Fibroblast of skin of right biceps (primary cell): ENCODE data around the gene PCGF5.
"Not testable (repeated sequence)": the region's sequence is repeated elsewhere in the genome, so short reads cannot be mapped to it uniquely, and the experiment has no call there.

ENCODE experiments used
- DNase-seq: peaks from one replicate; pipeline ENCODE4 v3.0.0-alpha.2; 2013

PCGF5 gene

GRCh38 chr10:91287912-91288311 lies 67.4 kb downstream of the PCGF5 start:
- no peak for DNase-seq

- DNase-seq: no peak
These were observed 68.8 kb downstream of the PCGF5 start for GRCh38 chr10:91289305-91289704.

- no peak for DNase-seq
These were observed 70.1 kb downstream of the PCGF5 start for GRCh38 chr10:91290607-91291006.

- DNase-seq: peak; percentile 41
These were observed 73.9 kb downstream of the PCGF5 start for GRCh38 chr10:91294134-91294906.

- DNase-seq: peak; percentile 40
These were observed 74.9 kb downstream of the PCGF5 start for GRCh38 chr10:91295346-91295745.

GRCh38 chr10:91296471-91296870 lies 76.0 kb downstream of the PCGF5 start:
- DNase-seq: peak; percentile 44

- peak; percentile 80 for DNase-seq
These were observed 77.9 kb downstream of the PCGF5 start for GRCh38 chr10:91298224-91298871.

- DNase-seq: no peak
These were observed 79.6 kb downstream of the PCGF5 start for GRCh38 chr10:91299999-91300575.

GRCh38 chr10:91302946-91303345 lies 82.5 kb downstream of the PCGF5 start:
- not testable (repeated sequence) for DNase-seq

GRCh38 chr10:91305979-91306378 lies 85.5 kb downstream of the PCGF5 start:
- not testable (repeated sequence) for DNase-seq

GRCh38 chr10:91307489-91307888 lies 87.0 kb downstream of the PCGF5 start:
- DNase-seq: no peak

GRCh38 chr10:91309711-91310110 lies 89.2 kb downstream of the PCGF5 start:
- no peak for DNase-seq

- DNase-seq: peak; percentile 11
These were observed 91.3 kb downstream of the PCGF5 start for GRCh38 chr10:91311601-91312381.

- DNase-seq: no peak
These were observed 91.9 kb downstream of the PCGF5 start for GRCh38 chr10:91312382-91312733.

- peak; percentile 66 for DNase-seq
These were observed 93.5 kb downstream of the PCGF5 start for GRCh38 chr10:91313796-91314485.

- no peak for DNase-seq
These were observed 96.0 kb downstream of the PCGF5 start for GRCh38 chr10:91316486-91316885.

GRCh38 chr10:91317541-91317940 lies 97.1 kb downstream of the PCGF5 start:
- DNase-seq: no peak

- no peak for DNase-seq
These were observed 98.9 kb downstream of the PCGF5 start for GRCh38 chr10:91319336-91319735.

- not testable (repeated sequence) for DNase-seq
These were observed 102.9 kb downstream of the PCGF5 start for GRCh38 chr10:91323293-91323905.

- no peak for DNase-seq
These were observed 108.0 kb downstream of the PCGF5 start for GRCh38 chr10:91328320-91328984.
